ENCODE data around the gene HCFC1.

DNA sequence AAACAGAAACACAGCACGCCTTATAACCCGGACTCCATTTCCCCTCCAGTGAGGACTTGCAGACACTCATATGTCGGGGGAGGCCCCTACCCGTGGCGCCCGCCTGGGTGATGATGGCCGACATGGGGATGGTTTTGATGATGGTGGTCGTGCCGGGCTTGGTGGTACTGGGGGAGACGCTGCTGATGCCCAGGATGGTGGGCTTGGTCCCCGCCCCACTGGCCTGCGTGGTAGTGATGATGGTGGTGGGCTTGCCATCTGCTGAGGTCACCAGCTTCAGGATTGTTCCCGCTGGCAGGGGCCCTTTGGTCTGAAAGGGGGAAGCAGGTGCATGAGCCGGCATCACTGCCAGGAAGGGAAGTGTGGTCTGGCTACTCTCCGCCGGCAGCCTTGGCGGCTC, 14.4 kb downstream of the HCFC1 start:
- TF ChIP-seq POLR2A (IDR thresholded peaks at IDR 0.05; ENCODE audit: low read depth, low read length) = no peak
- TF ChIP-seq POLR2AphosphoS5 (IDR thresholded peaks at IDR 0.05; ENCODE audit: low read depth, low read length) = no peak; the same call in 1 of the 2 replicates
- TF ChIP-seq TAF1 (IDR thresholded peaks at IDR 0.05; ENCODE audit: borderline replicate concordance, low read depth, low read length) = no peak
